ENCODE results near the gene AIFM3.

Gene AIFM3

DNA sequence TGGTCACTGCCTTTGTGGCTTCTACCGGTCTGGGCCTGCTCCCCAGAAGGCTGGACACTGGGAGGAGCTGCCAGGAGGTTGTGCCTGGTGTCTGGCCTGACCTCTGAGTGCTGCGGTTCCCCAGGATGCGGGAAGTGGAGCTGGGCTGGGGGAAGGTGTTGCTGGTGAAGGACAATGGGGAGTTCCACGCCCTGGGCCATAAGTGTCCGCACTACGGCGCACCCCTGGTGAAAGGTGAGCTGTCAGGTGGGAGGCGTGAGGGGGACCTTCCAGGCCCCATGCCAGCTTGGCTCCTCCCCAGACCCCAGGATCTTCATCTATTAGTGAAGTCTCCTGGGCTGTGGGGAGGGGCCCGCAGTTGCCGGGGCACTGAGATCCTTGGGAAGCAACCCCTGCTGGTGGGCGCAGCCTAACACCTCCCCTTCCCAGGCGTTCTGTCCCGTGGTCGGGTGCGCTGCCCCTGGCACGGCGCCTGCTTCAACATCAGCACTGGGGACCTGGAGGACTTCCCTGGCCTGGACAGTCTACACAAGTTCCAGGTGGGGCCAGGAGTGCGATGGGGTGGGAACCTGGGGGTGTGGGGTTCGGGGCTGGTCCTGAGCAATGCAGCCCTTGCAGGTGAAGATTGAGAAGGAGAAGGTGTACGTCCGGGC lies 6.7 kb downstream of the AIFM3 start:
- H2AFZ ChIP-seq (ENCODE audit: low read length) = no peak overlapping the region
- H4K20me1 ChIP-seq (ENCODE audit: insufficient read depth, low read length, poor library complexity, severe bottlenecking) = no peaks in the 10 kb centered on the region
- TF ChIP-seq, protein P1, sequence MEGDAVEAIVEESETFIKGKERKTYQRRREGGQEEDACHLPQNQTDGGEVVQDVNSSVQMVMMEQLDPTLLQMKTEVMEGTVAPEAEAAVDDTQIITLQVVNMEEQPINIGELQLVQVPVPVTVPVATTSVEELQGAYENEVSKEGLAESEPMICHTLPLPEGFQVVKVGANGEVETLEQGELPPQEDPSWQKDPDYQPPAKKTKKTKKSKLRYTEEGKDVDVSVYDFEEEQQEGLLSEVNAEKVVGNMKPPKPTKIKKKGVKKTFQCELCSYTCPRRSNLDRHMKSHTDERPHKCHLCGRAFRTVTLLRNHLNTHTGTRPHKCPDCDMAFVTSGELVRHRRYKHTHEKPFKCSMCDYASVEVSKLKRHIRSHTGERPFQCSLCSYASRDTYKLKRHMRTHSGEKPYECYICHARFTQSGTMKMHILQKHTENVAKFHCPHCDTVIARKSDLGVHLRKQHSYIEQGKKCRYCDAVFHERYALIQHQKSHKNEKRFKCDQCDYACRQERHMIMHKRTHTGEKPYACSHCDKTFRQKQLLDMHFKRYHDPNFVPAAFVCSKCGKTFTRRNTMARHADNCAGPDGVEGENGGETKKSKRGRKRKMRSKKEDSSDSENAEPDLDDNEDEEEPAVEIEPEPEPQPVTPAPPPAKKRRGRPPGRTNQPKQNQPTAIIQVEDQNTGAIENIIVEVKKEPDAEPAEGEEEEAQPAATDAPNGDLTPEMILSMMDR (conservative IDR thresholded peaks at IDR 0.05; ENCODE audit: low read length) = no peak
- no peak for TF ChIP-seq EZH2phosphoT487 (IDR thresholded peaks at IDR 0.05; ENCODE audit: borderline replicate concordance)
- no peaks in the 10 kb centered on the region for H3K27me3 ChIP-seq (ENCODE audit: insufficient read depth, low read length, poor library complexity, severe bottlenecking)
- no peaks in the 10 kb centered on the region for H3K9me3 ChIP-seq (ENCODE audit: insufficient read depth, low read depth, low read length)
- H3K4me2 ChIP-seq (ENCODE audit: low read depth, low read length, poor library complexity, severe bottlenecking) = no peak overlapping the region
- no peak overlapping the region for H3K4me3 ChIP-seq (ENCODE audit: low read length, poor library complexity, severe bottlenecking)
- H3F3A ChIP-seq (ENCODE audit: low read depth) = no peaks in the 10 kb centered on the region
- no peaks in the 10 kb centered on the region for H3K79me2 ChIP-seq (ENCODE audit: insufficient read depth, low read length)
- no peaks in the 10 kb centered on the region for H3K4me1 ChIP-seq (ENCODE audit: insufficient read depth, low read length, poor library complexity, severe bottlenecking)
- H3K36me3 ChIP-seq (ENCODE audit: insufficient read depth, low read length) = no peaks in the 10 kb centered on the region
- H3K9ac ChIP-seq (ENCODE audit: low read depth, low read length, poor library complexity, severe bottlenecking) = no peak overlapping the region
- no peaks in the 10 kb centered on the region for H3K9me2 ChIP-seq (replicated peaks; ENCODE audit: low read depth, low read length)

DNA sequence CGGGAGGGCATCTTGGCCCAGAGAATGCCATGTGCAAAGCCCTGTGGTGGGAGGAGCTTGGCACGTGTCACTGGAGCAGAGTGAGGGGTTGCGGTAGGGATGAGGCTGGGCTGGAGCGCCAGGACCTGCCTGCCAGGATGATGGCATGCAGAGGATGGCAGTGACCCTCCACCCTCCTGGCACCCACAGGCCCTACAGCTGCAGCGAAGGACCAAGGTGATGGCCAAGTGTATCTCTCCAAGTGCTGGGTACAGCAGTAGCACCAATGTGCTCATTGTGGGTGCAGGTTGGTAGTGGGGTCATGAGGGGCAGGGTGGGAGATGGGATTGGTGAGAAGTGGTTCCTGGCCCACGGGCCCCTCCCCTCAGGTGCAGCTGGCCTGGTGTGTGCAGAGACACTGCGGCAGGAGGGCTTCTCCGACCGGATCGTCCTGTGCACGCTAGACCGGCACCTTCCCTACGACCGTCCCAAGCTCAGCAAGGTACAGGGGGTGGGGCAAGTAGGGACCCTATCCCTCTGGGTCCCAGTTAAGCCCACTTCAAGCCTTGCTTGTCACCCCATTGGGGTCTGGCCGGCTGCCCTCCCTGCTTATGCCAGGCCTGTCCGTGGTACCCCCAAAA lies 7.4 kb downstream of the AIFM3 start:
- no peaks in the 10 kb centered on the region for H3K36me3 ChIP-seq (ENCODE audit: insufficient read depth, low read length)
- H3K9me2 ChIP-seq (replicated peaks; ENCODE audit: low read depth, low read length) = no peaks in the 10 kb centered on the region
- no peaks in the 10 kb centered on the region for H3K79me2 ChIP-seq (ENCODE audit: insufficient read depth, low read length)
- H3K27me3 ChIP-seq (ENCODE audit: insufficient read depth, low read length, poor library complexity, severe bottlenecking) = no peaks in the 10 kb centered on the region
- H3K9me3 ChIP-seq (ENCODE audit: insufficient read depth, low read depth, low read length) = no peaks in the 10 kb centered on the region
- H3K9ac ChIP-seq (ENCODE audit: low read depth, low read length, poor library complexity, severe bottlenecking) = no peak overlapping the region
- TF ChIP-seq, protein P1 (conservative IDR thresholded peaks at IDR 0.05; ENCODE audit: low read length) = no peak
- no peak for TF ChIP-seq EZH2phosphoT487 (IDR thresholded peaks at IDR 0.05; ENCODE audit: borderline replicate concordance)
- H3K4me3 ChIP-seq (ENCODE audit: low read length, poor library complexity, severe bottlenecking) = no peak overlapping the region
- H2AFZ ChIP-seq (ENCODE audit: low read length) = no peak overlapping the region
- H3K4me2 ChIP-seq (ENCODE audit: low read depth, low read length, poor library complexity, severe bottlenecking) = no peak overlapping the region
- no peaks in the 10 kb centered on the region for H3K4me1 ChIP-seq (ENCODE audit: insufficient read depth, low read length, poor library complexity, severe bottlenecking)
- no peaks in the 10 kb centered on the region for H4K20me1 ChIP-seq (ENCODE audit: insufficient read depth, low read length, poor library complexity, severe bottlenecking)
- no peaks in the 10 kb centered on the region for H3F3A ChIP-seq (ENCODE audit: low read depth)

DNA sequence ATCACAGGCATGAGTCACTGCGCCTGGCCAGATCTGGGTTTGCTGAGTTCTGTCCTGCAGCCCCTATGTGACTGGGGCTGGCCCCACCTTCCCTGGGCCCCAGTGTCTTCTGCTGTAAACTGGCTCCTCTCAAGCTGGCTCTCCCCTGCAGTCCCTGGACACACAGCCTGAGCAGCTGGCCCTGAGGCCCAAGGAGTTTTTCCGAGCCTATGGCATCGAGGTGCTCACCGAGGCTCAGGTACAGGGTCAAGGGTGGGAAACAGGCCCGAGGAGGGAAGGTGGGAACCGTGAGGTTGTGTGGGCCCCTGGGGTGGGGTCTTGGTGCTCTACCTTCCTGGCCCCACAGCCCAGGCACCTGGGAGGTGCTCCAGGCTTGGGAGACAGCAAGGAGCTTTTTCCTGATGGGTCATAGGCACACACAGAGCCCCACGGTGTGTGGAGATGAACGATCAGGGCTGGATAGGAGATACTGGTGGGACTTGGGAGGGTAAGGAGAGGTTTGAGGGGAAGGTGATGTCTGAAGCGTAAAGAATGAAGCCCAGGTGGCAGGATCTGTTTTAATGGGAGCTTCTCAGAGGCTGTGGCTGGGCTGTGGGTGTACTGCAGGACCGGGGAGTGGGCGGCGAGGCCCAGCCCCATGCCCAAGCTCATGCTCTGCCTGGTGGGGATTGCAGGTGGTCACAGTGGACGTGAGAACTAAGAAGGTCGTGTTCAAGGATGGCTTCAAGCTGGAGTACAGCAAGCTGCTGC lies 8.7 kb downstream of the AIFM3 start:
- H4K20me1 ChIP-seq (ENCODE audit: insufficient read depth, low read length, poor library complexity, severe bottlenecking) = no peaks in the 10 kb centered on the region
- H2AFZ ChIP-seq (ENCODE audit: low read length) = no peak overlapping the region
- H3K9me2 ChIP-seq (replicated peaks; ENCODE audit: low read depth, low read length) = no peaks in the 10 kb centered on the region
- H3K9ac ChIP-seq (ENCODE audit: low read depth, low read length, poor library complexity, severe bottlenecking) = no peak overlapping the region
- no peaks in the 10 kb centered on the region for H3K27me3 ChIP-seq (ENCODE audit: insufficient read depth, low read length, poor library complexity, severe bottlenecking)
- H3K9me3 ChIP-seq (ENCODE audit: insufficient read depth, low read depth, low read length) = no peaks in the 10 kb centered on the region
- no peaks in the 10 kb centered on the region for H3K79me2 ChIP-seq (ENCODE audit: insufficient read depth, low read length)
- H3K4me2 ChIP-seq (ENCODE audit: low read depth, low read length, poor library complexity, severe bottlenecking) = no peak overlapping the region
- H3F3A ChIP-seq (ENCODE audit: low read depth) = no peaks in the 10 kb centered on the region
- H3K4me1 ChIP-seq (ENCODE audit: insufficient read depth, low read length, poor library complexity, severe bottlenecking) = no peaks in the 10 kb centered on the region
- no peaks in the 10 kb centered on the region for H3K36me3 ChIP-seq (ENCODE audit: insufficient read depth, low read length)
- no peak overlapping the region for H3K4me3 ChIP-seq (ENCODE audit: low read length, poor library complexity, severe bottlenecking)
- TF ChIP-seq, protein P1 (conservative IDR thresholded peaks at IDR 0.05; ENCODE audit: low read length) = no peak
- TF ChIP-seq EZH2phosphoT487 (IDR thresholded peaks at IDR 0.05; ENCODE audit: borderline replicate concordance) = no peak
